HepG2 (cell line): ENCODE measurements around the gene PTCD1. TPM values are rescaled to one million over a fixed set of nuclear protein-coding genes. Genes with fewer than 3 reads are reported as not detected.

Experiments used
- ATAC-seq: fragments of 200-7000 bp; cut with Tn5 transposase; 3 replicates; pipeline ENCODE4 v1.9.1; 2020; ENCODE audit warnings: mild to moderate bottlenecking, moderate library complexity
- BruUV-seq: library from RNA; stranded (reverse); fragments of 400-500 nt; replicated peaks from 2 replicates; lab custom pipeline; 2021; lab: Mats Ljungman, UMichigan
- CTCF ChIA-PET: fragments of 300-600 bp; formaldehyde crosslinking; extraction: SDS; loops from one replicate; lab custom pipeline; 2021; ENCODE audit warnings: low total read pairs, inconsistent platforms, low intra/inter-chr PET ratio; lab: Yijun Ruan, JAX
- POLR2A ChIA-PET: fragments of 350-600 bp; sonication (Branson Sonifier 250); formaldehyde crosslinking; loops from one replicate; lab custom pipeline; 2020; ENCODE audit warnings: antibody characterized with exemption, inconsistent platforms; lab: Yijun Ruan, JAX
- DNase-seq: peaks from one replicate; pipeline ENCODE4 v3.0.0-alpha.2; 2015; ENCODE audit warnings: low spot score
- FAIRE-seq: peaks from 3 replicates; lab custom pipeline; 2011; peaks lifted over from hg19 to GRCh38; lab: Jason Lieb, UNC
- H2AFZ ChIP-seq: one replicate; pipeline ENCODE4 v1.6.1; 2011; ENCODE audit warnings: low read length, inconsistent platforms
- H3K27ac ChIP-seq: fragments of 300-600 bp; 3 replicates; pipeline ENCODE4 v1.8.0; 2011; ENCODE audit warnings: mixed run types, mild to moderate bottlenecking, mixed read lengths, low read length, inconsistent platforms; ENCODE audit not compliant: insufficient read depth; ENCODE audit errors: extremely low read length
- H3K27me3 ChIP-seq, 2 experiments: fragments of 200-600 bp in 1 of 2; 2 replicates in 1 of 2; 3 replicates in 1 of 2; pipeline versions ENCODE4 v1.6.0 to v1.8.0; 2011; ENCODE audit warnings: low read length in 2 of 2, mild to moderate bottlenecking in 2 of 2, moderate library complexity in 2 of 2, inconsistent platforms in 1 of 2; ENCODE audit not compliant: insufficient read depth in 2 of 2, control insufficient read depth in 1 of 2
- H3K36me3 ChIP-seq, 2 experiments: fragments of 200-600 bp in 1 of 2; replicated peaks in 1 of 2; 2 replicates in 1 of 2; 3 replicates in 1 of 2; pipeline versions ENCODE4 v1.5.1 to v1.8.0; 2011; ENCODE audit warnings: low read length in 2 of 2, inconsistent platforms in 1 of 2; ENCODE audit not compliant: insufficient read depth in 2 of 2, control insufficient read depth in 1 of 2
- H3K4me1 ChIP-seq: 2 replicates; pipeline ENCODE4 v1.5.1; 2012; ENCODE audit warnings: low read length, inconsistent platforms; ENCODE audit not compliant: insufficient read depth
- H3K4me2 ChIP-seq: 2 replicates; pipeline ENCODE4 v1.6.0; 2011; ENCODE audit warnings: low read depth, low read length, inconsistent platforms
- H3K4me3 ChIP-seq, 3 experiments: fragments of 200-600 bp in 1 of 3; sonication (generic), shearing (Covaris generic) in 1 of 3; replicated peaks in 1 of 3; 2 replicates each; pipeline ENCODE4 v1.5.1; 2011 to 2016; ENCODE audit warnings: low read length in 3 of 3, inconsistent platforms in 2 of 3, low read depth in 2 of 3, mild to moderate bottlenecking in 2 of 3, control low read depth in 1 of 3, mixed read lengths in 1 of 3; ENCODE audit not compliant: insufficient read depth in 1 of 3
- H3K79me2 ChIP-seq: one replicate; pipeline ENCODE4 v1.6.1; 2011; ENCODE audit warnings: low read length, inconsistent platforms; ENCODE audit not compliant: insufficient read depth
- H3K9ac ChIP-seq: 2 replicates; pipeline ENCODE4 v1.6.0; 2011; ENCODE audit warnings: mild to moderate bottlenecking, low read depth, low read length, inconsistent platforms; ENCODE audit not compliant: insufficient read depth
- H3K9me3 ChIP-seq: 2 replicates; pipeline ENCODE4 v1.5.1; 2012; ENCODE audit warnings: mild to moderate bottlenecking, low read length
- H4K20me1 ChIP-seq: 2 replicates; pipeline ENCODE4 v1.6.0; 2011; ENCODE audit warnings: inconsistent platforms, mild to moderate bottlenecking, low read length, moderate library complexity; ENCODE audit not compliant: insufficient read depth
- AGO2 ChIP-seq: fragments of 200-400 bp; formaldehyde crosslinking; optimal IDR thresholded peaks from 2 replicates; pipeline ENCODE3; 2017; ENCODE audit warnings: mild to moderate bottlenecking, low read depth, low read length, moderate library complexity
- ARNTL ChIP-seq: sonication (generic); formaldehyde crosslinking; IDR thresholded peaks from 2 replicates; pipeline ENCODE4 v1.4.0; 2020; ENCODE audit warnings: mild to moderate bottlenecking, missing genetic modification reagents
- BCL6 ChIP-seq: IDR thresholded peaks from 2 replicates; pipeline ENCODE4 v1.6.1; 2016; ENCODE audit warnings: missing genetic modification reagents, missing compliant biosample characterization
- DMAP1 ChIP-seq: IDR thresholded peaks from 2 replicates; pipeline ENCODE4 v1.6.1; 2016
- EHMT2 ChIP-seq: fragments of 200-600 bp; sonication (generic); IDR thresholded peaks from 2 replicates; pipeline ENCODE4 v1.7.0; 2017; ENCODE audit warnings: antibody characterized with exemption, low read depth, low read length, borderline replicate concordance
- ELF3 ChIP-seq: IDR thresholded peaks from 2 replicates; pipeline ENCODE4 v1.6.1; 2016; ENCODE audit warnings: missing genetic modification reagents, missing compliant biosample characterization
- ESRRA ChIP-seq: sonication (generic); formaldehyde crosslinking; IDR thresholded peaks from 2 replicates; pipeline ENCODE4 v1.5.1; 2020; ENCODE audit warnings: mild to moderate bottlenecking, low read depth, missing genetic modification reagents
- HNRNPL ChIP-seq: fragments of 200-400 bp; formaldehyde crosslinking; IDR thresholded peaks from 2 replicates; pipeline ENCODE4 v1.6.1; 2017; ENCODE audit warnings: mild to moderate bottlenecking, low read depth, low read length
- PRPF4 ChIP-seq: fragments of 200-400 bp; formaldehyde crosslinking; IDR thresholded peaks from 2 replicates; pipeline ENCODE4 v1.6.1; 2016; ENCODE audit warnings: low read length, low read depth; ENCODE audit not compliant: poor library complexity, severe bottlenecking
- RARG ChIP-seq: sonication (generic); formaldehyde crosslinking; IDR thresholded peaks from 2 replicates; pipeline ENCODE4 v1.4.0; 2020; ENCODE audit warnings: low read depth, mild to moderate bottlenecking, missing genetic modification reagents
- RBFOX2 ChIP-seq: fragments of 200-400 bp; formaldehyde crosslinking; IDR thresholded peaks from 2 replicates; pipeline ENCODE4 v1.6.1; 2017; ENCODE audit warnings: low read depth, mild to moderate bottlenecking, low read length
- SOX13 ChIP-seq, 3 experiments: fragments of 450-650 bp in 1 of 3; sonication (generic) in 1 of 3; formaldehyde crosslinking in 1 of 3; IDR thresholded peaks in 2 of 3; conservative IDR thresholded peaks in 1 of 3; 2 replicates each; pipeline versions ENCODE4 v1.5.0 to v1.6.1; 2016 to 2020; ENCODE audit warnings: antibody characterized with exemption in 1 of 3, mild to moderate bottlenecking in 1 of 3, missing compliant biosample characterization in 1 of 3, missing genetic modification reagents in 1 of 3, moderate library complexity in 1 of 3
- ZMYM4 ChIP-seq: sonication (generic); formaldehyde crosslinking; IDR thresholded peaks from 2 replicates; pipeline ENCODE4 v1.8.1; 2023; ENCODE audit warnings: mild to moderate bottlenecking, missing genetic modification reagents
- ZNF468 ChIP-seq: sonication (generic); formaldehyde crosslinking; IDR thresholded peaks from 2 replicates; pipeline ENCODE4 v1.8.0; 2022; ENCODE audit warnings: mild to moderate bottlenecking, moderate library complexity, missing genetic modification reagents
- ZNF530 ChIP-seq: sonication (generic); formaldehyde crosslinking; IDR thresholded peaks from 2 replicates; pipeline ENCODE4 v1.5.0; 2020; ENCODE audit warnings: low read depth, mild to moderate bottlenecking, missing genetic modification reagents
- ZNF619 ChIP-seq: sonication (generic); formaldehyde crosslinking; IDR thresholded peaks from 2 replicates; pipeline ENCODE4 v1.4.0; 2020; ENCODE audit warnings: mild to moderate bottlenecking, missing genetic modification reagents
- WGBS: methylation state at CpG from one replicate; pipeline ENCODE4 v1.1.6; 2017; ENCODE audit warnings: low lambda C conversion rate; 5-methylcytosine and 5-hydroxymethylcytosine counted together
- in situ Hi-C: cut with HindIII; loops from 2 replicates; pipeline ENCODE4 v1.10.0; 2017; ENCODE audit warnings: low pct_unique_long_range_greater_than_20kb; ENCODE audit not compliant: extremely low pct_ligation_motif_present
- intact Hi-C: fragments of 100-400 bp; cut with micrococcal nuclease; formaldehyde crosslinking; loops from one replicate; pipeline ENCODE4 v1.10.0; 2022; ENCODE audit not compliant: unreplicated experiment
- polyA plus RNA-seq, 8 experiments: library from polyadenylated mRNA; depleted of rRNA in 3 of 8; stranded (reverse) in 7 of 8; unstranded in 1 of 8; fragments of >200 nt; fragmentation: Illumina TruSeq in 4 of 8; extraction: Trizol in 4 of 8; gene quantifications; 2 replicates each; pipeline versions ENCODE4 v1.2.1 to v1.2.3, GENCODE V29; 2011 to 2016; ENCODE audit warnings: low read depth in 4 of 8, missing spikeins in 1 of 8, mixed read lengths in 1 of 8; ENCODE audit not compliant: insufficient read depth in 1 of 8
- total RNA-seq, 5 experiments: library from RNA; depleted of rRNA; stranded (reverse); fragments of >200 nt; fragmentation: Illumina TruSeq; extraction: Trizol; gene quantifications; 2 replicates each; pipeline ENCODE4 v1.2.3, GENCODE V29; 2016; ENCODE audit warnings: low read depth in 1 of 5
- TF ChIP-seq, protein P1 (sequence below): sonication (generic); formaldehyde crosslinking; IDR thresholded peaks from 2 replicates; pipeline ENCODE4 v1.5.1; 2020; ENCODE audit warnings: mild to moderate bottlenecking, missing genetic modification reagents, moderate library complexity
- TF ChIP-seq, protein P2 (sequence below): sonication (generic); formaldehyde crosslinking; IDR thresholded peaks from 2 replicates; pipeline ENCODE4 v1.4.0; 2020; ENCODE audit warnings: missing genetic modification reagents

The PTCD1 gene
- total and polyA plus RNA-seq, 2 of the 13 experiments (the other 11 are each of a cell fraction or from before 2014, with no cell fraction given), result 3.0 to 8.4 TPM

DNA sequence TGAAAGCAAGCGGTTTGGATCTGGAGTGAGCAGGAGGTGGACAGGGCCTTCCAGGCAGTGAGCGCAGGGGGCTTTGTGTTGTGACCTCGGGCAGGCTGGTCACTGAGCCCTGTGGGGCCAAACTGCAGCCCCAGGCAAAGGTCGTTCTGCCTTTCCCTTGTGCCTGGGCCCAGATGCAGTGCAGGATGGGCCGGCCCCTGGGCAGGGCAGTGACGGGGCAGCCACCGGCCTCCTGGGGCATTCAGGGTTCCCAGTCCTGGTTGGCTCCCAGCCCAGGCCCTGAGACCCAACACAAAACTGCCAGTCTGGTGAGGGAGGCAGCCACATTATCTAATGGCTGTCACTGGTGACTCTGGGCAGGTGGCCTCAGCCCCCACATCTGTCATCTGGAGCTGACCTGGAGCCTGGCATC, 56.9 kb downstream of the PTCD1 start:
- FAIRE-seq, result peak; percentile 68
- POLR2A ChIA-PET, result interaction anchor here (1.0 kb wide), 1 partner anchor 27 kb away, joined by 4 read pairs; the partner anchor contains the start of genes BUD31 and PDAP1
- no peaks in the 10 kb centered on the region for H3K9me3 ChIP-seq
- peak overlapping the region; percentile 86 for H3K4me2 ChIP-seq
- intact Hi-C loops (no loop called here), in situ Hi-C loops (no loop called here)
- peaks cover 1 to 13% of the 10 kb centered on the region in 2 experiments; a peak in 3 of 5 replicates for H3K36me3 ChIP-seq
- peak; percentile 85 for ATAC-seq
- peak; percentile 48 for DNase-seq
- H3K27ac ChIP-seq, result peak overlapping the region; percentile 91
- no peak overlapping the region for H2AFZ ChIP-seq
- peak overlapping the region in 1 of 3 experiments; percentile 51; a peak in 1 of 6 replicates for H3K4me3 ChIP-seq
- peaks cover 8% of the 10 kb centered on the region; the same call in 1 of the 2 replicates for H4K20me1 ChIP-seq
- peaks cover 22% of the 10 kb centered on the region for H3K79me2 ChIP-seq
- no peaks in the 10 kb centered on the region for H3K27me3 ChIP-seq
- CTCF ChIA-PET, result no interaction called here
- peaks cover 37% of the 10 kb centered on the region for H3K4me1 ChIP-seq
- peak overlapping the region; percentile 63 for H3K9ac ChIP-seq
- 0% methylated on average over 1 of the region's 7 CpGs for WGBS
- BruUV-seq, result no TSS peak
- TF ChIP-seq DMAP1 (CRISPR knock-in tag) (peak; percentile 69), ZNF530 (no peak), AGO2 (peak; percentile 60), ZNF619 (CRISPR knock-in tag) (0 out of 2 replicates have a peak, but pooled peaks have one; percentile 4), ZMYM4 (0 out of 2 replicates have a peak, but pooled peaks have one; percentile 13), RBFOX2 (peak; percentile 64), EHMT2 (no peak), ELF3 (CRISPR knock-in tag) (peak; percentile 52), RARG (CRISPR knock-in tag) (no peak), HNRNPL (peak; percentile 90), BCL6 (peak; percentile 30; the same call in 1 of the 2 replicates), PRPF4 (no peak), ARNTL (CRISPR knock-in tag) (no peak), ESRRA (CRISPR knock-in tag) (0 out of 2 replicates have a peak, but pooled peaks have one; percentile 41), ZNF468 (CRISPR knock-in tag) (no peak), SOX13 (IDR thresholded peaks at IDR 0.05) (no peak), SOX13 (CRISPR knock-in tag; conservative IDR thresholded peaks at IDR 0.05 in 1 of 2, IDR thresholded peaks at IDR 0.05 in 1 of 2) (0 out of 4 replicates have a peak, but pooled peaks of 1 of the 2 experiments have one; percentile 27)
- TF ChIP-seq, protein P1, sequence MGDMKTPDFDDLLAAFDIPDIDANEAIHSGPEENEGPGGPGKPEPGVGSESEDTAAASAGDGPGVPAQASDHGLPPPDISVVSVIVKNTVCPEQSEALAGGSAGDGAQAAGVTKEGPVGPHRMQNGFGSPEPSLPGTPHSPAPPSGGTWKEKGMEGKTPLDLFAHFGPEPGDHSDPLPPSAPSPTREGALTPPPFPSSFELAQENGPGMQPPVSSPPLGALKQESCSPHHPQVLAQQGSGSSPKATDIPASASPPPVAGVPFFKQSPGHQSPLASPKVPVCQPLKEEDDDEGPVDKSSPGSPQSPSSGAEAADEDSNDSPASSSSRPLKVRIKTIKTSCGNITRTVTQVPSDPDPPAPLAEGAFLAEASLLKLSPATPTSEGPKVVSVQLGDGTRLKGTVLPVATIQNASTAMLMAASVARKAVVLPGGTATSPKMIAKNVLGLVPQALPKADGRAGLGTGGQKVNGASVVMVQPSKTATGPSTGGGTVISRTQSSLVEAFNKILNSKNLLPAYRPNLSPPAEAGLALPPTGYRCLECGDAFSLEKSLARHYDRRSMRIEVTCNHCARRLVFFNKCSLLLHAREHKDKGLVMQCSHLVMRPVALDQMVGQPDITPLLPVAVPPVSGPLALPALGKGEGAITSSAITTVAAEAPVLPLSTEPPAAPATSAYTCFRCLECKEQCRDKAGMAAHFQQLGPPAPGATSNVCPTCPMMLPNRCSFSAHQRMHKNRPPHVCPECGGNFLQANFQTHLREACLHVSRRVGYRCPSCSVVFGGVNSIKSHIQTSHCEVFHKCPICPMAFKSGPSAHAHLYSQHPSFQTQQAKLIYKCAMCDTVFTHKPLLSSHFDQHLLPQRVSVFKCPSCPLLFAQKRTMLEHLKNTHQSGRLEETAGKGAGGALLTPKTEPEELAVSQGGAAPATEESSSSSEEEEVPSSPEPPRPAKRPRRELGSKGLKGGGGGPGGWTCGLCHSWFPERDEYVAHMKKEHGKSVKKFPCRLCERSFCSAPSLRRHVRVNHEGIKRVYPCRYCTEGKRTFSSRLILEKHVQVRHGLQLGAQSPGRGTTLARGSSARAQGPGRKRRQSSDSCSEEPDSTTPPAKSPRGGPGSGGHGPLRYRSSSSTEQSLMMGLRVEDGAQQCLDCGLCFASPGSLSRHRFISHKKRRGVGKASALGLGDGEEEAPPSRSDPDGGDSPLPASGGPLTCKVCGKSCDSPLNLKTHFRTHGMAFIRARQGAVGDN (CRISPR knock-in tag), result peak; percentile 80
- TF ChIP-seq, protein P2, sequence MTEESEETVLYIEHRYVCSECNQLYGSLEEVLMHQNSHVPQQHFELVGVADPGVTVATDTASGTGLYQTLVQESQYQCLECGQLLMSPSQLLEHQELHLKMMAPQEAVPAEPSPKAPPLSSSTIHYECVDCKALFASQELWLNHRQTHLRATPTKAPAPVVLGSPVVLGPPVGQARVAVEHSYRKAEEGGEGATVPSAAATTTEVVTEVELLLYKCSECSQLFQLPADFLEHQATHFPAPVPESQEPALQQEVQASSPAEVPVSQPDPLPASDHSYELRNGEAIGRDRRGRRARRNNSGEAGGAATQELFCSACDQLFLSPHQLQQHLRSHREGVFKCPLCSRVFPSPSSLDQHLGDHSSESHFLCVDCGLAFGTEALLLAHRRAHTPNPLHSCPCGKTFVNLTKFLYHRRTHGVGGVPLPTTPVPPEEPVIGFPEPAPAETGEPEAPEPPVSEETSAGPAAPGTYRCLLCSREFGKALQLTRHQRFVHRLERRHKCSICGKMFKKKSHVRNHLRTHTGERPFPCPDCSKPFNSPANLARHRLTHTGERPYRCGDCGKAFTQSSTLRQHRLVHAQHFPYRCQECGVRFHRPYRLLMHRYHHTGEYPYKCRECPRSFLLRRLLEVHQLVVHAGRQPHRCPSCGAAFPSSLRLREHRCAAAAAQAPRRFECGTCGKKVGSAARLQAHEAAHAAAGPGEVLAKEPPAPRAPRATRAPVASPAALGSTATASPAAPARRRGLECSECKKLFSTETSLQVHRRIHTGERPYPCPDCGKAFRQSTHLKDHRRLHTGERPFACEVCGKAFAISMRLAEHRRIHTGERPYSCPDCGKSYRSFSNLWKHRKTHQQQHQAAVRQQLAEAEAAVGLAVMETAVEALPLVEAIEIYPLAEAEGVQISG (CRISPR knock-in tag), result 0 out of 2 replicates have a peak, but pooled peaks have one; percentile 11
